Neural cell (in vitro differentiated cells): ENCODE results near the gene PSPN. TPM values are rescaled to one million over a fixed set of nuclear protein-coding genes. Genes with fewer than 3 reads are reported as not detected.

ENCODE experiments used
- H2AFZ ChIP-seq: fragments of 200-600, 300-800 bp; sonication (generic), shearing (Covaris generic); 2 replicates; pipeline ENCODE4 v1.6.0; 2014; ENCODE audit warnings: low read depth, mild to moderate bottlenecking, antibody characterized with exemption, low read length, moderate library complexity
- H3F3A ChIP-seq: fragments of 200-600 bp; shearing (Covaris generic); 2 replicates; pipeline ENCODE4 v1.6.1; 2016; ENCODE audit warnings: mild to moderate bottlenecking, moderate library complexity, mixed read lengths, antibody characterized with exemption, low read length; ENCODE audit not compliant: insufficient read depth, poor library complexity, severe bottlenecking
- H3K27ac ChIP-seq: fragments of 200-600, 300-800 bp; sonication (generic), shearing (Covaris generic); 2 replicates; pipeline ENCODE4 v1.5.1; 2014; ENCODE audit warnings: mild to moderate bottlenecking, low read length, moderate library complexity
- H3K27me3 ChIP-seq: fragments of 300-800, 200-600 bp; sonication (generic), shearing (Covaris generic); 2 replicates; pipeline ENCODE4 v1.6.0; 2014; ENCODE audit warnings: mild to moderate bottlenecking, low read depth, low read length, moderate library complexity; ENCODE audit not compliant: insufficient read depth
- H3K36me3 ChIP-seq: fragments of 300-800, 200-600 bp; sonication (generic), shearing (Covaris generic); 2 replicates; pipeline ENCODE4 v1.5.1; 2014; ENCODE audit warnings: mild to moderate bottlenecking, antibody characterized with exemption, low read length, moderate library complexity; ENCODE audit not compliant: insufficient read depth
- H3K4me2 ChIP-seq: fragments of 300-800, 200-600 bp; sonication (generic), shearing (Covaris generic); 2 replicates; pipeline ENCODE4 v1.6.0; 2014; ENCODE audit warnings: mild to moderate bottlenecking, low read length
- H3K4me3 ChIP-seq: fragments of 300-800, 200-600 bp; sonication (generic), shearing (Covaris generic); 2 replicates; pipeline ENCODE4 v1.5.1; 2014; ENCODE audit warnings: mild to moderate bottlenecking, low read length, moderate library complexity
- H3K79me2 ChIP-seq: fragments of 200-600 bp; shearing (Covaris generic); replicated peaks from 2 replicates; pipeline ENCODE4 v1.6.0; 2014; ENCODE audit warnings: mild to moderate bottlenecking, low read length, moderate library complexity; ENCODE audit not compliant: insufficient read depth
- H3K9ac ChIP-seq: fragments of 300-800, 200-600 bp; sonication (generic), shearing (Covaris generic); 2 replicates; pipeline ENCODE4 v1.6.1; 2016; ENCODE audit warnings: mild to moderate bottlenecking, low read length, mixed read lengths
- H3K9me2 ChIP-seq: fragments of 200-600 bp; shearing (Covaris generic); 2 replicates; pipeline ENCODE4 v1.6.1; 2016; ENCODE audit warnings: mild to moderate bottlenecking, low read length, mixed read lengths; ENCODE audit not compliant: insufficient read depth
- H3K9me3 ChIP-seq: fragments of 200-600, 300-800 bp; sonication (generic), shearing (Covaris generic); 2 replicates; pipeline ENCODE4 v1.6.1; 2016; ENCODE audit warnings: mild to moderate bottlenecking, mixed run types, low read length, moderate library complexity, mixed read lengths
- H4K20me1 ChIP-seq: fragments of 200-600 bp; shearing (Covaris generic); 2 replicates; pipeline ENCODE4 v1.6.1; 2016; ENCODE audit warnings: mild to moderate bottlenecking, mixed run types; ENCODE audit not compliant: insufficient read depth
- CTCF ChIP-seq: fragments of 450-650 bp; IDR thresholded peaks from 2 replicates; pipeline ENCODE4 v1.5.1; 2014; ENCODE audit warnings: antibody characterized with exemption, mild to moderate bottlenecking, moderate library complexity; ENCODE audit not compliant: poor library complexity, severe bottlenecking
- EP300 ChIP-seq: fragments of 450-650 bp; conservative IDR thresholded peaks from 2 replicates; pipeline ENCODE4 v1.6.1; 2014; ENCODE audit warnings: antibody characterized with exemption, mild to moderate bottlenecking, moderate library complexity; ENCODE audit not compliant: poor library complexity, severe bottlenecking
- EZH2 ChIP-seq: fragments of 200-600, 300-800 bp; shearing (Covaris generic), sonication (generic); IDR thresholded peaks from 2 replicates; pipeline ENCODE4 v1.6.1; 2014; ENCODE audit warnings: antibody characterized with exemption, low read length, borderline replicate concordance, mild to moderate bottlenecking; ENCODE audit not compliant: insufficient read depth, poor library complexity, severe bottlenecking
- MXI1 ChIP-seq: fragments of 450-650 bp; conservative IDR thresholded peaks from 2 replicates; pipeline ENCODE4 v1.6.1; 2014; ENCODE audit warnings: antibody characterized with exemption, mild to moderate bottlenecking; ENCODE audit not compliant: poor library complexity, severe bottlenecking
- POLR2AphosphoS5 ChIP-seq: IDR thresholded peaks from 2 replicates; pipeline ENCODE4 v1.6.1; 2012
- RAD21 ChIP-seq: fragments of 450-650 bp; conservative IDR thresholded peaks from 2 replicates; pipeline ENCODE4 v1.6.1; 2014; ENCODE audit warnings: antibody characterized with exemption, mild to moderate bottlenecking, moderate library complexity
- SMC3 ChIP-seq: fragments of 450-650 bp; conservative IDR thresholded peaks from 2 replicates; pipeline ENCODE4 v1.6.1; 2014; ENCODE audit warnings: antibody characterized with exemption, mild to moderate bottlenecking, moderate library complexity; ENCODE audit not compliant: poor library complexity
- TAF1 ChIP-seq: IDR thresholded peaks from 2 replicates; pipeline ENCODE4 v1.6.1; 2012; ENCODE audit warnings: low read depth
- polyA plus RNA-seq: library from polyadenylated mRNA; depleted of rRNA; stranded (reverse); fragments of >200 nt; gene quantifications from 2 replicates; pipeline ENCODE4 v1.2.3, GENCODE V29; 2014
- TF ChIP-seq, protein P1 (sequence below): IDR thresholded peaks from 2 replicates; pipeline ENCODE4 v1.6.1; 2012; ENCODE audit warnings: borderline replicate concordance

The PSPN gene
- polyA plus RNA-seq, 1 donor from 2014 or later: 1.5 TPM

DNA sequence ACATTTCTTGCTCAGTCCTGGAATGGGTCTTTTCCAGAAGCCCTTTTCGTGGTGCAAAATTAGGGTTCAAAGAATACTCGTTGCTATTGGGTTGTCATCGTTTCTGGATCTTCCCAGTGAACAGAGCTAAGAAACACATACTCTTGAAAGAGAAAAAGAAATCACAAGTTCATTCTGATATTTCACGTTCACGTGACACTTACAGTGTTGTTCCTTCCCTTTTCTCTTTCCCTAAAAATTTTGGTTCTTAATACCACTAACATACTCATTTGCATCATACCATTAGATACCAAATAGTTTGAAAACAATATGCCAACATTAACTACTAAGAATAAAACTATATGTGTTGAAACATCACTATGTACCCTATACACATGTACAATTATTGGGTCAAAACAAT, 30.7 kb upstream of the PSPN start:
- Histone ChIP-seq H4K20me1 (no peaks in the 10 kb centered on the region), H3K4me2 (no peak overlapping the region), H3K27ac (no peak overlapping the region), H3K36me3 (no peaks in the 10 kb centered on the region), H3K4me3 (no peak overlapping the region), H3K9me2 (no peaks in the 10 kb centered on the region), H2AFZ (no peak overlapping the region), H3K79me2 (no peaks in the 10 kb centered on the region), H3K27me3 (no peaks in the 10 kb centered on the region), H3K9ac (no peak overlapping the region), H3F3A (no peaks in the 10 kb centered on the region), H3K9me3 (no peaks in the 10 kb centered on the region)
- TF ChIP-seq EZH2 (no peak), TAF1 (no peak), MXI1 (no peak), RAD21 (no peak), POLR2AphosphoS5 (no peak), SMC3 (no peak), EP300 (no peak), CTCF (no peak)
- TF ChIP-seq, protein P1, sequence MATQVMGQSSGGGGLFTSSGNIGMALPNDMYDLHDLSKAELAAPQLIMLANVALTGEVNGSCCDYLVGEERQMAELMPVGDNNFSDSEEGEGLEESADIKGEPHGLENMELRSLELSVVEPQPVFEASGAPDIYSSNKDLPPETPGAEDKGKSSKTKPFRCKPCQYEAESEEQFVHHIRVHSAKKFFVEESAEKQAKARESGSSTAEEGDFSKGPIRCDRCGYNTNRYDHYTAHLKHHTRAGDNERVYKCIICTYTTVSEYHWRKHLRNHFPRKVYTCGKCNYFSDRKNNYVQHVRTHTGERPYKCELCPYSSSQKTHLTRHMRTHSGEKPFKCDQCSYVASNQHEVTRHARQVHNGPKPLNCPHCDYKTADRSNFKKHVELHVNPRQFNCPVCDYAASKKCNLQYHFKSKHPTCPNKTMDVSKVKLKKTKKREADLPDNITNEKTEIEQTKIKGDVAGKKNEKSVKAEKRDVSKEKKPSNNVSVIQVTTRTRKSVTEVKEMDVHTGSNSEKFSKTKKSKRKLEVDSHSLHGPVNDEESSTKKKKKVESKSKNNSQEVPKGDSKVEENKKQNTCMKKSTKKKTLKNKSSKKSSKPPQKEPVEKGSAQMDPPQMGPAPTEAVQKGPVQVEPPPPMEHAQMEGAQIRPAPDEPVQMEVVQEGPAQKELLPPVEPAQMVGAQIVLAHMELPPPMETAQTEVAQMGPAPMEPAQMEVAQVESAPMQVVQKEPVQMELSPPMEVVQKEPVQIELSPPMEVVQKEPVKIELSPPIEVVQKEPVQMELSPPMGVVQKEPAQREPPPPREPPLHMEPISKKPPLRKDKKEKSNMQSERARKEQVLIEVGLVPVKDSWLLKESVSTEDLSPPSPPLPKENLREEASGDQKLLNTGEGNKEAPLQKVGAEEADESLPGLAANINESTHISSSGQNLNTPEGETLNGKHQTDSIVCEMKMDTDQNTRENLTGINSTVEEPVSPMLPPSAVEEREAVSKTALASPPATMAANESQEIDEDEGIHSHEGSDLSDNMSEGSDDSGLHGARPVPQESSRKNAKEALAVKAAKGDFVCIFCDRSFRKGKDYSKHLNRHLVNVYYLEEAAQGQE: no peak

DNA sequence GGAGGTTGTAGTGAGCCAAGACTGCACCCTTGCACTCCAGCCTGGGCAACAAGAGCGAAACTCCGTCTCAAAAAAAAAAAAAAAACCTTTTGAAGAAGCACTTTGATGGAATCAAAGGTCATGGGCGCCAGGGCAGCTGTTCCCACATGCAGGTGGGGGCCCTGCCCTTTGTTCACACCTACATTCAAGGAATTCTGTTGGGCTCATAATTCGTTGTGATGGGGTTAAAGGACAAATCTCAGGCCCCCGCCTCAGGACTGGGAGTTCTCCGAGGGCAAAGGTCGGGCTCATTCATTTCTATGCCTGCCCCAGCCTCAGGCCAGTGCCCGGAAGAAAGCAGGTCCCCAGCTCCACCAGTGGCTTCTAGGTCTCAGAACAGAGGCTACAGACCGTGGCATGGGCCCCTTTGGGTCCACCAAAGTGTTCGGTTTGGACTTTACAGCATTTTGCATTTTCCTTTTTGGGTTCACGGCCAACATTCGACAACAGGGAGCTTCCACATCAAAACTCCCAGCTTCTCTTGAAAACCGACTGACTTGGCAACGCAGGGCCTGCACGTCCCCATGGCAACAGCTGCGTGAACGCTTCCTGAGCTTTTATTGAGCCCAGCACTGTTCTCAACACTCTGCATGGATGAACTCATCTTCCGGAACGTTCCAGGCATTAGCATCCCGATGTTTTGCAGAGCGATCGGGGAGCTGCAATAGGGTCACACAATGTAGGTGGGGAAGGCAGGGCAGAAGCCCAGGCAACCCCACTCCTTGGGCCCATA, 27.3 kb upstream of the PSPN start:
- Histone ChIP-seq H2AFZ (peak overlapping the region; percentile 68), H3K9me3 (no peaks in the 10 kb centered on the region), H3K4me2 (peak overlapping the region; percentile 25), H3K27me3 (no peaks in the 10 kb centered on the region), H3K9ac (peak overlapping the region; percentile 46), H3K9me2 (no peaks in the 10 kb centered on the region), H3K79me2 (no peaks in the 10 kb centered on the region), H3K36me3 (no peaks in the 10 kb centered on the region), H3K4me3 (peak overlapping the region; percentile 30), H4K20me1 (no peaks in the 10 kb centered on the region), H3F3A (no peaks in the 10 kb centered on the region), H3K27ac (peak overlapping the region; percentile 76)
- TF ChIP-seq, protein P1: no peak
- peak; percentile 28 for TF ChIP-seq SMC3
- TF ChIP-seq MXI1: peak; percentile 29
- TF ChIP-seq EZH2: no peak
- TF ChIP-seq POLR2AphosphoS5: peak; percentile 55
- peak; percentile 15 for TF ChIP-seq RAD21
- peak; percentile 41 for TF ChIP-seq TAF1
- peak; percentile 36 for TF ChIP-seq EP300
- TF ChIP-seq CTCF: no peak
